Measurements from ENCODE around the gene ATP6AP1.
"Not testable (repeated sequence)": the region's sequence is repeated elsewhere in the genome, so short reads cannot be mapped to it uniquely, and the experiment has no call there.

ATP6AP1 gene

GRCh38 chrX:154428176-154429171 is at the start of gene ATP6AP1:
Gene ATP6AP1 (plus strand): TSS chrX:154428677. CDS start chrX:154428693, 16 bp downstream.
- DNase-seq = peak; percentile 87 to 88

- DNase-seq = peak; percentile 99 to 100
Observed at GRCh38 chrX:154378799-154379568, 49.5 kb upstream of the ATP6AP1 start, which contains the start of gene EMD. Gene EMD (plus strand): TSS chrX:154379295. CDS start chrX:154379485, 190 bp downstream.

- DNase-seq = no peak
Observed at GRCh38 chrX:154379569-154379951, 48.9 kb upstream of the ATP6AP1 start.

GRCh38 chrX:154380153-154380552 is 48.3 kb upstream of the ATP6AP1 start:
- no peak for DNase-seq

GRCh38 chrX:154380787-154381186 is 47.7 kb upstream of the ATP6AP1 start:
- DNase-seq = no peak

GRCh38 chrX:154381271-154381670 is 47.2 kb upstream of the ATP6AP1 start:
- no peak for DNase-seq

GRCh38 chrX:154382483-154383069 is 45.9 kb upstream of the ATP6AP1 start:
- DNase-seq = no peak

- no peak for DNase-seq
Observed at GRCh38 chrX:154383359-154384283, 44.9 kb upstream of the ATP6AP1 start.

GRCh38 chrX:154384284-154384892 is 44.1 kb upstream of the ATP6AP1 start:
- no peak for DNase-seq

- not testable (repeated sequence) for DNase-seq
Observed at GRCh38 chrX:154388094-154388493, 40.4 kb upstream of the ATP6AP1 start.

GRCh38 chrX:154388649-154389048 is 39.8 kb upstream of the ATP6AP1 start:
- DNase-seq = not testable (repeated sequence)

- not testable (repeated sequence) for DNase-seq
Observed at GRCh38 chrX:154389812-154390747, 38.4 kb upstream of the ATP6AP1 start.

GRCh38 chrX:154396363-154396762 is 32.1 kb upstream of the ATP6AP1 start:
- not testable (repeated sequence) for DNase-seq

GRCh38 chrX:154396973-154397887 is 31.2 kb upstream of the ATP6AP1 start:
- peak in 1 of 2 experiments; percentile 38 for DNase-seq

GRCh38 chrX:154397888-154398667 is 30.4 kb upstream of the ATP6AP1 start, which contains the start of gene RPL10:
Gene RPL10 (plus strand): TSS chrX:154398377. CDS start chrX:154398520, 143 bp downstream.
- peak; percentile 93 to 97 for DNase-seq

- peak; percentile 75 to 84 for DNase-seq
Observed at GRCh38 chrX:154398668-154399526, 29.6 kb upstream of the ATP6AP1 start.
